Dermis microvascular lymphatic vessel endothelial cell (primary cell): ENCODE measurements around the gene ACTN4. TPM values are rescaled to one million over a fixed set of nuclear protein-coding genes. Genes with fewer than 3 reads are reported as not detected.

Source experiments
- DNase-seq, 2 donors: peaks; one replicate each; pipeline versions ENCODE4 v3.0.0 to v3.0.0-alpha.2; 2010; ENCODE audit warnings: low read depth in 2 of 2
- total RNA-seq: library from RNA; depleted of rRNA; stranded (reverse); fragments of >200 nt; gene quantifications from 2 replicates; pipeline ENCODE4 v1.2.1, GENCODE V29; 2014

Gene ACTN4
- total RNA-seq, 1 donor from 2014 or later = 126 TPM

DNA sequence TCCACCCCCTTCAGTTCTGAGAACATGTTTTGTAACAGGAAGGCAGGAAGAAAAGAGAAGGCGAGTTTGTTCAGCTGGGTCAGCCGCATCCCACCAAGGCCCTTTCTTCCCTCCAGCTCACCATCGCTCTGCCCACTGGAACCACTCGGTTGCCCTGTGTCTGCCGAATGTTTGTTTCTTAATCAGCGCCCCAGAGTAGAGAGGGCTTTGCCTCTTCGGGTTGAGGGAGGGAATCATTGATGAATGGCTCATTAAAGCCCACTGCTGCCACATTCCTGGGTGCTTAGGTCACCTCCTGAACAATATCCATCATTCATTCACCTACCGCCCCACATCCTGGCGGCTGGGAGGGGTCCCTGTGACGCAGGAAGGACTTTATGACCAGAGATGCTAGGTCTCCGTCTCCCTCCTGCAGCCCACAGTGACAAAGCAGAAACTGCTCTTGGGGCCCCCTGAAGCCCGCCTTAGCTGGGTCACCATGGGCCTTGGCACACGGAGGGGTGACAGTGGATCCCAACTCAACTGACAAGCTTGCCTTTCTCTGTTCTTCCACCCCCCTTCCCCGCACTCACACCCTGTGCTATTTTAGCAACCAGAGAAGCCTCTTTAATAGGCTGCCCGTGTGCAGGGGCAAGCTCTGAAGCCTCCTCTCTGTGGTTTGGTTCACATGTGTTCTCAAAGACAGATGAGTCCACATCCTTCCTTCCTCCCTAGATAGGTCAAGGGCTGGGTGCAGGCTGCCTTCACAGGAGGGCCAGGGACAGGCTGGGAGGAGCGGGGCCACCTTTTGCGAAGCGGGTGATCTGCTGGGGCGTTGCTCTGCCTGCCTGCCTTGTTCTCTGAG is 46.2 kb downstream of the ACTN4 start:
- DNase-seq = peak in 1 of 2 donors; percentile 85

DNA sequence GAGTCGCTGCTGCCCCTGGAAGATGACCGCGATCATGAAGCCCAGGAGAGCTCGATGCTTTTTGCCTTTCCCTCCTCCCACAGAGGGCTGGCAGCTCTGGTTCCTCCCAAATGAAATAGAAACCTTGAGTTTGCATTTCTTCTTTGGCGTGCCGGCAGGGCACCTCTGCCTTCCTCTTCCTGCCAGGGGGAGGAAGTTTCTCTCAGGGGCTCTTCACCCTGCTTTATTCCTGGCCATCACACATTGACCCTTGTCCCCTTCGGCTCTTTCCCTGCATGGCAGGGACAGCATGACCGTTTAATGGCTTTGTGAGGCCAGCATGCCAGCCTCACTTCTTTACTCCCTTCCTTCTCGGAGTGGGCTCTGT is 47.9 kb downstream of the ACTN4 start:
- DNase-seq = no peak

DNA sequence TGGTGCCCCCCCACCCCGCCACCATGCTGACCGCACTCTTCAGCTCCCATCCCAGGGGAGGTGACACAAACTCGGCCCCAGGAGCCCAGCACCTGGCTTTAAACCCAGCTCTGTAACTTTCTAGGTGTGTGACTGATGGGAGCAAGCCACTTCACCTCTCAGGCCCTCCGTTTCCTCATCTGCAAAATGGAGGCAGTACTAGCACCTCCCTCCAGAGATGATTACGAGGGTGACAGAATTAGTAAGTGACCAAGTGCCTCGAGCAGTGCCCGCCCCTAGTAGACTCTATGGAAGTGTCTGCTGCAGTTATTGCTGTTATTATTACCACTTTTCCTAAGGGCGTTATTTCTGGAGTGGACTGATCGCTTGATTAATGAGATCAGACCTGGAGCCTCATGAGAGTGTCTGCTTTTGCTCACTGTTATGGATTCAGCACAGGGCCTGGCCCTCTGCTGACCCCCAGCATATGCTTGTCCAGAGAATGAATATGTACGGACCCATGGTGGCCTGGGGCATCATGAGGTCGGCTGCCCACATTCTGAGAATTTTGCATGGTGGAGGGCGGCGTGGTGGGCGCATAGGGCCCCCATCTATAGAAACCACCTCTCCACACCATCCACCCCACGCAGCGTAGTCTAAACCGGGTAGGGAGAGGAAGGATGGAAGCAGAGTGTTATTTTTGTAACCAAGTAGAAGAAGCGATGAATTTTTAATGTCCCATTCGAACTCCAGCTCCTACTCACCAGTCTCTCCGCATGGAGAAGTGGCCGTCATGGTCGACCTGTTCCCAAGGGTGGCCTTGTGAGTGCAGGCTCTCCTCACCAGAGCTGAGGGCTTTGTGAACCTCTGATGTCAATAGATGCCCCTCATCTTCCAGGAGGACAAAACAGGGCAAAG is 48.6 kb downstream of the ACTN4 start:
- no peak for DNase-seq

DNA sequence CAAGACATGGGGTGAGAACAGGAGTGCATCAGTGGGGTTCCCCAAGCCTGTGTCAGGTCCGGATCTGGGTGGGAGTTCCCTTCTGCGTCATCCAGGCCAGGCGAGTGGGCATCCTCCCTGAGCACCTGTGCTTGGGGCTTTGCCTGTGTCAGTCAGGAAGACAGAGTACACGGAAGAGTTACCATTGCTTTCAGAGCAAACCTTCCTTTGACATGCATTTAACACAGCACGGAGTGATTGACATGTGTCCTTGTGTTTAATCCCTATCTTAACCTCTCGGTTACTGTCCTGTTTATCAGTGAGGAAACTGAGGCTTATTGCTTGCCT is 49.2 kb downstream of the ACTN4 start:
- DNase-seq = no peak

DNA sequence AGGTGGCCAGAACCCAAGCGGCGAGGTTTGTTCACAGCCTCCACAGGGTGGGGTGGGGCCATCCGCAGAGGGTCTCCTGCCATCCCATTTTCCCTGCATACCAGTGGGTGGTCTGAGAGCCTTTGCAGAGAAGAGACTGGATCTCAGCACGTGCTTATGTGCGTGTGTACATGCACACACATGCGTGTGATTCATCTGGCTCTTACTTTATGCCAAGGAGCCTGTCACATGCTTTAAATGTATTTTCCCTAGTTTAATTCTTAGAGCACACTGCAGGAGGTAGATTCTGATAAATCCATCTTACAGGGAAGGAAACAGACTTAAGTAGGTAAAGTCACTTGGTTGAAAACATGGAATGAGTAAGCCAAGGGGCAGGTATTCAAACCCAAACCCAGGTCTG is 49.7 kb downstream of the ACTN4 start:
- no peak for DNase-seq

DNA sequence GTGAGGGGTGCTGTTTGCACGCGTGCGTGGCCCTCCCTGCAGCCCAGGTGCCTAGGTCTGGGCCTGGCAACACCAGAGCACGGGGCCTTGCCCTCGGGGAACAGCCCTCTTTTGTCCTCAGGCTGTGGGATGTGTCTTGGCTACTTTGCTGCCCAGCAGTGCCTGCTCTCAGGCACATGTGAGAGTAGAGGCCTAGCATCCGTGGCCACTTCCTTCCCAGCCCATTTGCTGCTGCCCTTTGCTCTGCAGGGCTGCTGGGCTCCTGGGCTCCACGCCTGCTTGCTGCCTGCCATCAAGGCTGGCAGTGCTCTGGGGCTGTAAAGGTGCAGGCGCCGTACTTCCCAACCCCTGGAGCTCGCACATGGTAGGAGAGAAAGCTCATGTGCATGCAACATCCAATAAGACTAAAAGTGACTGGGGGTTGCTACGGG is 50.2 kb downstream of the ACTN4 start:
- DNase-seq = no peak

DNA sequence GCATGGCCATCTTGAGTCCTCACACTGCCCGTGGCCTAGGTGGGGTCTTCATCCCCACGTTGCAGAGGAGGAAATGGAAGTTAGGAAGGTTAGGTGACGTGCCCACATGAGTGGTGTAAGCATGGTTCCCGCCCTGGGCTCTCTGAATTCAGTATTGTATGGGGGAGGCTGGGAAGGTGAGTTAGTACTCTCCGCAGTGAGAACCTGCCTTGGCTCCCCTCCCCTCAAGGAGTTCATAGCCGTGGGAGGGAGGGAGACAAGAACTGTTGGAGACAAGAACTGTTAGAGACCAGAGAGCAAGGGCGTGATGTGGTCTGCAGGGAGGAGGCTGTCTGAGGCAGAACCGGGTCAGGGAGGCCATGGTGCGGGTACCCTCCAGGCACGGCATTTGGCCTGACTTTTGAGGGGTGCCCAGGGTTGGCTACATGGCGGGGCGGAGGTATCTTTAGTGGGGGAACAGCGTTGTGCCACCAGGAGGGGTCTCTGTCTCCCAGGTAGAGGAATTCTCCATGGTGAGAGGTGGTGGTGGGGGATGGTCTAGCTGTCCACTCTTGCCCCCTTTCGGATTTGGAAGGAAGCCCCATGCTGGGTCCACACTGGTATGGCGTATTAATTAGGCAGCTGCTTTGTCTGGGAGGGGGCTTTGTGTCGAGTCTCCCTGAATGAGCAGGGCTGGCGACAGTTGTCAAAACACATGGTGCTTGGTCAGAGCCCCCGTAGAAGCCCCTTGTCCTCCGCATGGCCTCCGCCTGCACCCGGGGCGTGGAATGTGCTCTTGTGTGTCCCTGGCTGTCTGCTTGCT is 51.0 kb downstream of the ACTN4 start:
- DNase-seq = no peak

DNA sequence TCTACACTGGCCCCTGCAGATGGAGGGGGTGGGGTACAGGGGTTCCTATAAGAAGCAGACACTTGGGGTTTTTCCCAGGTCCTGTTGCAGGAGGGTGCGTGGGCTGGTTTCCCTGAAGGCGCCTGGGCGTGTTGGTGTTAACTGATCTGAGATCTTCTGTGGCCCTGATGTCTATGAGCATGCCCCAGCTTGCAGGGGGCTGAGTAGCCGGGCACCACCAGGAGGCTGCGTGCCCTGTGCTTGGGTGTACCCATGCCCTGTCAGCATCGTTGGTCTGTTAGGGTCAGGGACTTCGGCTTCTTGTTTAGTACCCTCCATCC is 51.5 kb downstream of the ACTN4 start:
- no peak for DNase-seq

DNA sequence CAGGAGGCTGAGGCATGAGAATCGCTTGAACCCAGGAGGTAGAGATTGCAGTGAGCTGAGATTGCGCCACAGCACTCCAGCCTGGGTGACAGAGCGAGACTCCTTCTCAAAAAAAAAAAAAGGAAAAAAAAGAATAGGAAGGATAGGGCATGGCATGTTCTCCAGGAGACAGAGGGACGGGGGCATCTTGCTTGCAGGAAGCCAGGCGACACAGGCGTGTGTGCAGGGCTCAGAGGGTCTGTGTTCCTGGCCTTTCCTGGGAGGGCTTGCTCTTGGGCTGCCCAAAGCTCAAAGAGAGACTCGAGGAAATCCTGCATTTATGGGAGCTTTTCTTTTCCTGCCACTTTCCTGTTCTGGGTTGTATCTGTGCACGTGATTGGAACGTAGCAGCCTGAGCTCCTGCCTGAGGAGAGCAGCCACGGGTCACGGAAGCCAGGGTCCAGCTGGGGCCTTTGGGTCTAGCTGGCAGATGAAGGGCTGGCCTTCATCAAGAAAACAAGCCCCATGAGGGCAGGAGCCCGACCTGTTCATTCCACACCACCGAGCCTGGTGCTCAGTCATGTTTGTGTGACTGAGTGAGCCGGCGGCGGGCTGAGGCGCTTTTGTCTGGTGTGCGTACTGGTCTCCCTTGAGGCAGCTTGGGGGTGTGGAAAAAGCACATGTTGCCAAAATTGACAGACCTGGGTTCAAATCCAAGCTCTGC is 52.3 kb downstream of the ACTN4 start:
- DNase-seq = no peak

DNA sequence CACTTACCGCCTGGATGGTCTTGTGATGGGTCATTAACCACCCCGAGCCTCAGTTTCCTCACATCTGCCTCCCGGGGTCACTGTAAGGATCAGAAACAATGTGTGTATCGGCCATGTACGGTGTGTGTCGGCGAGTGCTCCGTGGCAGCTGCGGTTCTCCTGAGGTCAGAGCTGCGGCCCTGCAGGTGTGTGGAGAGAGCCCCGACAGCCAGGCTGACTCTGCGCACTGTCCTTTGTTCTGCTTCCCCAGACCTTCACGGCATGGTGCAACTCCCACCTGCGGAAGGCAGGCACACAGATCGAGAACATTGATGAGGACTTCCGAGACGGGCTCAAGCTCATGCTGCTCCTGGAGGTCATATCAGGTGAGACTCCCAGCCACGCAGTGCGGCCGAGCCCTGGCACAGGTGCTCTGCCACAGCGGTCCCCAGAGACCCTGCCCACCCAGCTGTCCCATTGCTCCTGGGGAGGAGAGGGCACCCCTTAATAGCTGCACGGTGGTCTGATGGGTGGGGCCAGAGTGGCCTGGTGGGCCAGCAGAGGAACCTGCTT is 53.0 kb downstream of the ACTN4 start:
- no peak for DNase-seq

DNA sequence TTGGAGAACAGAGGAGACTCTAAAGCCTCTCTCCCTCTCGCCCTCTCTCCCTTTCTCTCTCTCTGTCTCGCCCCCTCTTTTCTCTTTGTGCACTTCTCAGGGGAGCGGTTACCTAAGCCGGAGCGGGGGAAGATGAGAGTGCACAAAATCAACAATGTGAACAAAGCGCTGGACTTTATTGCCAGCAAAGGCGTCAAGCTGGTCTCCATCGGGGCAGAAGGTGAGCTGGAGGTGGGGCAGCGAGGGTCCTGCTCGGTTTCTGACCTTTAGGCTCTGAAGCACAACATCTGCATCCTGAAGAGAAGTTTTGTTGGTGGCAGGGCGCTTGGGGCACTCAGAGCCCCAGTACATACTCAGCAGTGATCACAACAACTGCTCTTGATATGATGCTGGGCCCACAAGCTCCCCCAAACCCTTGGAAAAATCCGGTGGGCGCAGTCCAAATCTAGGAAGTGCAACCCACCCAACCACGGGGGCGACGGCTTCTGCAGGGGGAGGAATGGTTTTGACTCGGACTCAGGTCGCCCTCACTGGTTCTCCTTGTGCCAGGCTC is 53.5 kb downstream of the ACTN4 start:
- DNase-seq = no peak

DNA sequence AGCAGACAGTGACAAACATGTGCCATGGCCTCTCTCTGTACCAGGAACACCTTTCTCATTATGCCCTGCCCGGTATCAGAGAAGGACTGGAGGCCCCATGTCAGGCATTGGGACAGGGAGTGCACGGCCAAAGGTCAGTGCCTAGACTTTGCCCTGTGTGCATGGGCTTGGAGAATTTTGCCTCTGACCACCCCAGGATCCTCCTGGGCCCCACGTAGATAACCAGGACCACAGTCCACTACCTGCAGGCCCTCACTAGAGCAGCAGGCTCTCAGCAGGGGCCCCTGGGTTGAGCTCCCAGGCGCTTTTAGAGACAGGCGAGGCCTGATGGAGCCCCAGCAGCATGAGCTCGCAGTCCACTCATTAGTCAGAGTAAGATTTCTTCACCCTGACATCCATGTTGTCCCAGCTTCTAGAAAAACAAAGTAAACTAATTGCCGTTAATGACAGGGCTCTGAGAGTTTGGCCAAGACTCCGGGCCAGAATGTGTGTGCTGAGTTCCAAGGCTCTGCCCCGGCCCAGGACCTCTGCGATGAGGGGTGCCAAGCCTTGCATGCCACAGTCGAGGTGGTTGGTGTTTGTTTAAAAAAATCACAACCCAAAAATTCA is 54.1 kb downstream of the ACTN4 start:
- no peak for DNase-seq

DNA sequence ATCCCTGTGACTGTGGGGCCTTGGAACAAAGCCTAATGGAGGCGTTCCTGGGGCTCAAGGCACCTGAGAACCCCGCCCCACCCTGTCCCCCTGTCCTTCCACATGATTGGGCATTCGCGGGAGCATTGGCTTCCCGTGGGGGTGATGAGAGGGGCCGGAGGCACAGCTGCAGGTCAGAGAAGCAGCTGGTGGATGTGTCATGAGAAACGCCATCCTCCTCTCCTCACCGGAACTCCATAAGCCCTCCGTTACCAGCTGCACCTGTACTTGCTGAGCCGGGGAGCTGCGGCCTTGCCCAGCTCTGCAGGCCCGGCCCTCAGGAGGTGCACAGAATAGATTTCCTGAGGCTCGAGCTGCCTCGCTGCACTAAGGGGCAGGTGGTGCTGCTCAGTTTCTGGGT is 54.8 kb downstream of the ACTN4 start:
- DNase-seq = no peak

DNA sequence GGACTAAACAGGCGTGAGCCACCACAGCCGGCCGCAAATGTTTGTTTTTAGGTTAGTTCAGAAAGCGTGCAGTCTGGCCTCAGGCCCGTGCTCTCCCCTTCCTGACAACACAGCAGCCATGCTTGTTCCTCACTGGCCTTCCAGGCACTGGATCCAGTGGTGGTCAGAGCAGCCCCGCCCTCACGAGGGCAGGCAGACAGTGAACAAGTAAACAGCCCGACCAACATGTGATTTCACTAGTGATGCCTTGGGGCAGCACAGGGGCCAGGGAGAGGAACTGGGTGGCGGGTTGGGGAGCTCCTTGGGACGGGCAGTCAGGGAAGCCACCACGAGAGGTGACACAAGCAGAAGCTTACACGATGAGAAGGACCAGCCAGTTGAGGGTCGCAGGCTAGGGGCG is 56.1 kb downstream of the ACTN4 start:
- no peak for DNase-seq

DNA sequence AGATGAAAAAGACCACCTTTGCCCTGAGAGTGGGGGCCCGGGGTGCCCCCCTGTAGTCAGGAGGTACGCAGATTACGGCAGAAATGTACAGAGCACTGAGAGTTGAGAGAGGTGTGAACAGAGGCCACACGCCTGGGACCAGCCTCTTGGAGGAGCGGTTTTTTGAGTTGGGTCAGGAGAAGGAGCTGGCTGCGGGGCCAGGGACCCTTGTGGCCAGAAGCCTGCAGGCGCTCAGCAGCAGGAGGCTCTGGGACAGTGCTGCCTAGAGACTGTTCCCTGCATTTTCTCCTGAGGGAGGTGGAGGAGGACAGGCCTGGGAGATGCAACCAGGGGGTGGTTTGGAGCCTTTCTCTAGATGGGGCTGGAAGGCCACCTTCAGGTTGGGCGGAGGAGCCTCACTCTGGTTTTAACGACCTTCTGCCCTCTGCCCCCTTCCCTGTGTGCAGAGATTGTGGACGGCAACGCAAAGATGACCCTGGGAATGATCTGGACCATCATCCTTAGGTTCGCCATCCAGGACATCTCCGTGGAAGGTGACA is 57.1 kb downstream of the ACTN4 start:
- no peak for DNase-seq

DNA sequence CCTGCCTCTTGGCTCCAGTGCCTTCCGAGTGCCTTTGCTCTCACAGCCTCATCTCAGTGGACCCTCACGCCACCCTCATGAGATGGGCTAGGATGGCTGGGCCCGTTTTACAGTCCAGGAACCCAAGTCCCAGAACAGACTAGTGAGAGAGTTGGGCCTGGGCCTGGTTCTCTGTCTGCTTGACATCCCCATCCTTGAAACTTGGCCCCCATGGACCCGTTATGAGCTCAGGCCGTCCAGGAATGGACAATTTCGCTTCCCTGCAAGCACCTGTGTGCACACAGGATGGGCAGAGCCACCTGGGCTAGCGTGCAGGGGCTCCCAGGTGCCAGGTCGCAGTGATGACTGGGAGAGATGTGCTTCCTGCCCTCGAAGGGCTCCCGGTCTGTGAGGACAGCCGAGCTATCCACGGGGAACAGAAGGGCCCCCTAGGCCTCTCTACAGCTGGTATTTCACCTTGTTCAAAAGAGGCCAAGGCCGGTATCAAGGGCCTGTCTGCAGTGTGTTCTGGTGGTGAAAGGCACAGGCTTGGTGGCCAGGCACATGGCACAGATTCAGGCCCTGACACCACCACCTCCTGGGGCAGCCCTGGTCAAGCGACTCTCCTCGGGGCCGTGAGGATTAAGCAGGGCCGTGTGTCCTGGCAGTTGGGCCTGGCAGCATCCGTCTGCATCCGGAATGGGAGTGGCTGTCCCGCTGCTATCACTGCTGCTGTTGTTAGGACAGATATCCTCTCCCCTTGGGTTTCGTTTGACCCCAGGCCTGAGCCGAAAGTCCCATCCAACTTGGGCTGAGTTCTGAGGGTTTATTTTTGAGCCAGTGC is 58.0 kb downstream of the ACTN4 start:
- peak in 1 of 2 donors; percentile 28 for DNase-seq

DNA sequence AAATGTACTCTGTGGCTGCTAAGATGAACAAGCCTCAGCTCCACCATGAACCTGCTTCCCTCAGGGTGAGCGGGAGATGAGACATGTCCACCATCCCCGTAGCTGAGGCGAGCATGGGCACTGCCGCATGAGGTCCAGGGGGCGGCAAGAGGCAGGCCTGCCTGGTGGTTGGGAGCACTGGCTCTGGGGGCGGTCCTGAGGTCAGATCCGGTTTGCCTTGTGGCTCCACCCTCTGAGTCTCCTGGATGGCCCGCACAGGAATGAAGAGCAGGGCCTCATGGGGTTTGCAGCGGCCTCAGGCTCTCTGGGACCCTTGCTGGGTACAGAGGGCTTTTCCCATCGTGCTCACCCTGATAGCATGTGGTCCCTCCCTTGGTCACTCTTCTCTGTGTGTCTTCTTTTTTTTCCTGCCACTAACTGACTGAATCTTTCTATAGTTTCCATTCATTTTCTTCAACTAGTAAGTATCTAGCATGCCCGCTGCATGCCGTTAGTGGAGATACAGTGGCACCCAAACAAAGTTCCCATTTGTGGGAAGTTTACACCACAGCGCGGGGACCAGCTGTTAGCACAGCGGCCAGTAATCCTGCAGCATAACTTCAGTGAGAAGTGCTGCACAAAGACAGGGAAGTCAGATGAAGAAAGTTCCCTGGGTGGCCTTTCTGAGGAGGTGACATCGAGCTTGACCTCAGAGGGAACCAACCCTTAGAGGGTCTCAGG is 59.5 kb downstream of the ACTN4 start:
- peak in 1 of 2 donors; percentile 67 for DNase-seq

DNA sequence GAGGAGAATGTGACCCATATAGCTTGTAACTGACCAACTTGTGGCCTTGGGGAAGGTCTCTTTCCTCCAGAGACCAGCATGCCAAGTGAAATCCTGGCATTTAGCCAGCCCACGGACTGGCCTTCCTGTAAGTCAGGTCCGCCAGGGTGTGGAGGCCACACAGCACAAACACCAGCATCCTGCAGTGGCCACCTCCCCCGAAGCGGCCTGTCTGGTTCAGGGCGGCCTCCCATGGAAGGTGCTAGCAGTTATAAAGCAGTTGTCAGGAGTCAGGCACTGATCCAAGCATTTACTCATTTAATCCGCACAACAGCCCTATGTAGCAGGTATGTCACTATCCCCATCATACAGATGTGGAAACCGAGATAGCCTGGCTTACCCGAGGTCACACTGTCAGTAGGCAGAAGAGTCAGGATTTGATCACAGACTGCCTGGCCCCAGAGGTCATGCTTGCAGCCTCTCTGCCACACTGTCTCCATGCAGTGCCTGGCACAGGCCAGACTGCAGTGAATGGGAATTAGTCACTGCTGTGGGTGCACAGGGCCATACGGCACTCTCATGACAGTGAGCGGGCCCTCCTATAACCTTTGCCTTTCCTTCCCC is 60.2 kb downstream of the ACTN4 start:
- peak; percentile 98 to 99 for DNase-seq
